GDM1 (cell line): ENCODE results near the gene SPRED3.
A peak's percentile ranks its signal among the peaks of the same experiment; 100 is the strongest.
"Not testable (repeated sequence)": the region's sequence is repeated elsewhere in the genome, so short reads cannot be mapped to it uniquely, and the experiment has no call there.

Experiments
- DNase-seq: peaks from one replicate; lab custom pipeline; 2025; lab: John Stamatoyannopoulos, UW

SPRED3 gene

GRCh38 chr19:38420935-38421334 lies 32.4 kb downstream of the SPRED3 start:
- DNase-seq = no peak

- DNase-seq = no peak
Measured at GRCh38 chr19:38421856-38422255, 33.4 kb downstream of the SPRED3 start.

- DNase-seq = no peak
Measured at GRCh38 chr19:38422438-38422837, 33.9 kb downstream of the SPRED3 start.

- no peak for DNase-seq
Measured at GRCh38 chr19:38424272-38424671, 35.8 kb downstream of the SPRED3 start.

GRCh38 chr19:38425222-38425809 lies 36.8 kb downstream of the SPRED3 start:
- DNase-seq = no peak

GRCh38 chr19:38425810-38426466 lies 37.4 kb downstream of the SPRED3 start, which contains the start of gene RASGRP4:
Gene RASGRP4 (minus strand): TSS chr19:38426219. CDS start chr19:38426091, 128 bp downstream.
- DNase-seq = peak; percentile 89

GRCh38 chr19:38427035-38427677 lies 38.7 kb downstream of the SPRED3 start:
- DNase-seq = not testable (repeated sequence)

- DNase-seq = no peak
Measured at GRCh38 chr19:38429055-38429810, 40.7 kb downstream of the SPRED3 start.

GRCh38 chr19:38429811-38430156 lies 41.3 kb downstream of the SPRED3 start:
- DNase-seq = no peak

GRCh38 chr19:38430931-38431330 lies 42.4 kb downstream of the SPRED3 start:
- DNase-seq = no peak

GRCh38 chr19:38433268-38433733 lies 44.8 kb downstream of the SPRED3 start, which contains the start of gene RYR1:
Gene RYR1 (plus strand): TSS chr19:38433691. CDS start chr19:38433830, 139 bp downstream.
- no peak for DNase-seq

- no peak for DNase-seq
Measured at GRCh38 chr19:38434549-38435051, 46.1 kb downstream of the SPRED3 start.

- no peak for DNase-seq
Measured at GRCh38 chr19:38437295-38437694, 48.8 kb downstream of the SPRED3 start.

GRCh38 chr19:38437917-38438316 lies 49.4 kb downstream of the SPRED3 start:
- DNase-seq = no peak

GRCh38 chr19:38440592-38440991 lies 52.1 kb downstream of the SPRED3 start:
- DNase-seq = no peak

GRCh38 chr19:38441657-38442348 lies 53.3 kb downstream of the SPRED3 start:
- DNase-seq = peak; percentile 12

GRCh38 chr19:38442736-38443135 lies 54.2 kb downstream of the SPRED3 start:
- DNase-seq = no peak

- DNase-seq = no peak
Measured at GRCh38 chr19:38443458-38443999, 55.0 kb downstream of the SPRED3 start.

- DNase-seq = no peak
Measured at GRCh38 chr19:38444026-38444425, 55.5 kb downstream of the SPRED3 start.

- no peak for DNase-seq
Measured at GRCh38 chr19:38445362-38445761, 56.9 kb downstream of the SPRED3 start.

- no peak for DNase-seq
Measured at GRCh38 chr19:38448225-38448624, 59.7 kb downstream of the SPRED3 start.
